Suprapubic skin (tissue), 4 donors: ENCODE measurements around the gene SPIB. TPM values are rescaled to one million over a fixed set of nuclear protein-coding genes. Genes with fewer than 3 reads are reported as not detected.

ENCODE experiments used
- DNase-seq, 2 donors: peaks; one replicate each; pipeline ENCODE4 v3.0.0-alpha.2; 2019; ENCODE audit warnings: low spot score in 2 of 2
- H3K27ac ChIP-seq: fragments of 200-600 bp; sonication (generic); one replicate; pipeline ENCODE4 v1.5.1; 2019
- H3K27me3 ChIP-seq: fragments of 200-600 bp; sonication (generic); one replicate; pipeline ENCODE4 v1.5.1; 2019
- H3K36me3 ChIP-seq: fragments of 200-600 bp; sonication (generic); one replicate; pipeline ENCODE4 v1.5.1; 2019
- H3K4me1 ChIP-seq: fragments of 200-600 bp; sonication (generic); one replicate; pipeline ENCODE4 v1.5.1; 2019
- H3K4me3 ChIP-seq: fragments of 200-600 bp; sonication (generic); one replicate; pipeline ENCODE4 v1.5.1; 2019; ENCODE audit warnings: mild to moderate bottlenecking
- H3K9me3 ChIP-seq: fragments of 200-600 bp; sonication (generic); one replicate; pipeline ENCODE4 v1.5.1; 2019
- EP300 ChIP-seq: sonication (generic); formaldehyde crosslinking; IDR thresholded peaks from one replicate; pipeline ENCODE4 v1.6.1; 2017; ENCODE audit warnings: antibody characterized with exemption
- POLR2A ChIP-seq, 2 donors: fragments of 450-650 bp; IDR thresholded peaks; one replicate each; pipeline ENCODE4 v1.6.1; 2017; ENCODE audit warnings: antibody characterized with exemption in 2 of 2, mild to moderate bottlenecking in 2 of 2, moderate library complexity in 2 of 2
- POLR2AphosphoS5 ChIP-seq, 3 donors: sonication (generic); formaldehyde crosslinking; IDR thresholded peaks; one replicate each; pipeline ENCODE4 v1.6.1; 2017; ENCODE audit warnings: antibody characterized with exemption in 3 of 3
- WGBS: methylation state at CpG from one replicate; pipeline ENCODE4 v1.1.5; 2018; 5-methylcytosine and 5-hydroxymethylcytosine counted together
- total RNA-seq, 4 donors: library from RNA; depleted of rRNA; stranded (reverse); fragments of >200 nt; gene quantifications; one replicate each; pipeline ENCODE4 v1.1.0, GENCODE V29; 2016
- TF ChIP-seq, protein P1 (sequence below), 2 donors: fragments of 200-600 bp in 1 of 2; fragments of 450-650 bp in 1 of 2; sonication (generic) in 1 of 2; IDR thresholded peaks; one replicate each; pipeline ENCODE4 v1.5.1; 2016 to 2019; ENCODE audit warnings: antibody characterized with exemption in 2 of 2, mild to moderate bottlenecking in 1 of 2, moderate library complexity in 1 of 2

The SPIB gene
- total RNA-seq, 4 donors from 2014 or later: not detected

DNA sequence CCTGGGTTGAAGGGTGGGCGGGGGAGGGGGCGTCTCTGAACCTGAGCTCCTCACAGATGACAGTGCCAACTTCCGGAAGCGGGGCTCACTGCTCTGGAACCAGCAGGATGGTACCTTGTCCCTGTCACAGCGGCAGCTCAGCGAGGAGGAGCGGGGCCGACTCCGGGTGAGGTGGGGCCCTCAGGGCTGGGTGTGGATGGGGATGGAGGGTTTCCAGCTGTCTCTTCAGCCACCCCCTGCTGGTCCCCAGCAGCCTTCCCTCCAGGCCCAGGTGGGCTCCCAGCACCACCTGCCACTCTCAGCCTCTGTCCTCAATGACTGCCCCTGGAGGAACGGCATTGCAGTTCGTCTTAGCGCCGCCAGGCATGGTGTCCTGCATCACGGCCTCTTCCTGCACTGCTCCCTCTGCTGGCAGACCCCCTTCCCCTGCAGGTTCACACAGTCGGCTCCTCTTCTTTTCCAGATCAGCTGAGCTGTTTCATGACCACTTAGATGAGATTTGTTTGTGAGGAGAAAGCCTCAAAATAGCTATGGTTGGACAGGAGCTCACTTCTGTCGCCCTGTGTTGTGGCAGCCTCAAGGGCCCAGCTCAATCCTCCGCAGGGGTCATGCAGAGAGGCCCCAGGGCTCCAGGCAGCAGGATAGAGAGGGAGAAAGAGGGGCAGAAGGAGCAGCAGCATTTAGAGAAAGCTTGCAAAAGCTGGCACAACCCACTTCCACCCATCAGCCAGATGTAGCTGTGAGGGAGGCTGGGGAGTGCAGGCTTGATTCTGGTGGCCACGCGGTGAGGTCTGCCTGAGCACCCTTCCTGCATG is 60.4 kb downstream of the SPIB start:
- H3K36me3 ChIP-seq: peaks cover 47% of the 10 kb centered on the region
- 78% methylated on average over 19 of the region's 19 CpGs for WGBS
- DNase-seq: no peak
- H3K4me1 ChIP-seq: peaks cover 13% of the 10 kb centered on the region
- H3K9me3 ChIP-seq: no peaks in the 10 kb centered on the region
- H3K27me3 ChIP-seq: no peaks in the 10 kb centered on the region
- H3K27ac ChIP-seq: no peak overlapping the region
- H3K4me3 ChIP-seq: no peak overlapping the region
- no peak for TF ChIP-seq POLR2A (IDR thresholded peaks at IDR 0.05)
- TF ChIP-seq, protein P1, sequence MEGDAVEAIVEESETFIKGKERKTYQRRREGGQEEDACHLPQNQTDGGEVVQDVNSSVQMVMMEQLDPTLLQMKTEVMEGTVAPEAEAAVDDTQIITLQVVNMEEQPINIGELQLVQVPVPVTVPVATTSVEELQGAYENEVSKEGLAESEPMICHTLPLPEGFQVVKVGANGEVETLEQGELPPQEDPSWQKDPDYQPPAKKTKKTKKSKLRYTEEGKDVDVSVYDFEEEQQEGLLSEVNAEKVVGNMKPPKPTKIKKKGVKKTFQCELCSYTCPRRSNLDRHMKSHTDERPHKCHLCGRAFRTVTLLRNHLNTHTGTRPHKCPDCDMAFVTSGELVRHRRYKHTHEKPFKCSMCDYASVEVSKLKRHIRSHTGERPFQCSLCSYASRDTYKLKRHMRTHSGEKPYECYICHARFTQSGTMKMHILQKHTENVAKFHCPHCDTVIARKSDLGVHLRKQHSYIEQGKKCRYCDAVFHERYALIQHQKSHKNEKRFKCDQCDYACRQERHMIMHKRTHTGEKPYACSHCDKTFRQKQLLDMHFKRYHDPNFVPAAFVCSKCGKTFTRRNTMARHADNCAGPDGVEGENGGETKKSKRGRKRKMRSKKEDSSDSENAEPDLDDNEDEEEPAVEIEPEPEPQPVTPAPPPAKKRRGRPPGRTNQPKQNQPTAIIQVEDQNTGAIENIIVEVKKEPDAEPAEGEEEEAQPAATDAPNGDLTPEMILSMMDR (IDR thresholded peaks at IDR 0.05): no peak
- no peak for TF ChIP-seq EP300
- TF ChIP-seq POLR2AphosphoS5 (IDR thresholded peaks at IDR 0.05): no peak

DNA sequence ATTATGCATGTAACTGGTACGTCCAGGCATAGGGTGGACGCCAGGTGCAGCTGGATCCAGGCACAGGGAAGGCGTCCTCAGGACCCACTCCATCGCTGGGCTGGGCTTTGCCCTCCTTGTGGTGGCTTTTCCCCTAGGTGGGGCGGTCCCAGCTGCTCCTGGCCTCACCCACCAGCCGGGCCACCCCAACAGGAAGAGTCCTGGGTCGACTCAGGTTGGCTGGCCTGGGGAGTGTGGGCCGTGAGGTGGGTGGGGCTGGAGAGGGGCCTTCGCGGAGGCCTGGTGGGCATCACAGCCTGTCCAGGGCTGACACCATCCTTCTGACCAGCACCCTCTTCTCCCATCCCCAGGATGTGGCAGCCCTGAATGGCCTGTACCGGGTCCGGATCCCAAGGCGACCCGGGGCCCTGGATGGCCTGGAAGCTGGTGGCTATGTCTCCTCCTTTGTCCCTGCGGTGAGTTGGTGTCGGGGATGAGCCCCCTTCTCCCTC is 61.1 kb downstream of the SPIB start:
- Histone ChIP-seq H3K27ac (no peak overlapping the region), H3K9me3 (no peaks in the 10 kb centered on the region), H3K4me3 (no peak overlapping the region), H3K4me1 (peaks cover 13% of the 10 kb centered on the region), H3K27me3 (no peaks in the 10 kb centered on the region), H3K36me3 (peaks cover 47% of the 10 kb centered on the region)
- DNase-seq: no peak
- TF ChIP-seq POLR2AphosphoS5 (IDR thresholded peaks at IDR 0.05): no peak
- TF ChIP-seq POLR2A (IDR thresholded peaks at IDR 0.05): no peak
- TF ChIP-seq, protein P1 (IDR thresholded peaks at IDR 0.05): no peak
- TF ChIP-seq EP300: no peak
- WGBS: 87% methylated on average over 6 of the region's 16 CpGs

DNA sequence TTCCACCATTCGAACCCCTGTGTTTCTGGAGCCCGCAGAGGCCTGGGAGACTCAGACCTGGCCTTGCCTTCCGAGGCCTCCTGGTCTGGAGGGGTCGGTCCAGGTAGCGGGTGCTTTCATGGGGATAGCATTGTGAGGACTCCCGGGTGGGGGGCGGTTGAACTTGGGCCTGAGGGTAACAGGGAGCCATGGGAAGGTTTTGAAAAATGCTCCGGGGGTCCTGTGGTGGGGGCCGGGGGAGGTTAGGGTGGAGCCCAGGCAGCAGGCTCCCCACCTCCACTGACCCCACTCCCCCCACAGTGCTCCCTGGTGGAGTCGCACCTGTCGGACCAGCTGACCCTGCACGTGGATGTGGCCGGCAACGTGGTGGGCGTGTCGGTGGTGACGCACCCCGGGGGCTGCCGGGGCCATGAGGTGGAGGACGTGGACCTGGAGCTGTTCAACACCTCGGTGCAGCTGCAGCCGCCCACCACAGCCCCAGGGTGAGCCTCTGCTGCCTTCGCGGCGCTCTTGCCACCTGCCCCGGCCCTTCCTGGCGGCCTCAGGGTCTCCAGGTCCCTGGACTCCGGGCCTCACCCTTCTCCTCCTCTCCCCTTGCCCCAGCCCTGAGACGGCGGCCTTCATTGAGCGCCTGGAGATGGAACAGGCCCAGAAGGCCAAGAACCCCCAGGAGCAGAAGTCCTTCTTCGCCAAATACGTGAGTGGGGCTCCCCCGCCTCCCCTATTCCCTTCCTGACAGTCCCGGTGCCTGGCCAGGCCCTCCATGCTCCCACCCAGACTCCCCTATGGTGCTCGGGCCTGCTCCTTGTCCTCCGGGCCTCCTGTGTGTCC is 61.8 kb downstream of the SPIB start:
- Histone ChIP-seq H3K36me3 (peaks cover 47% of the 10 kb centered on the region), H3K27ac (no peak overlapping the region), H3K27me3 (no peaks in the 10 kb centered on the region), H3K4me1 (peaks cover 13% of the 10 kb centered on the region), H3K4me3 (no peak overlapping the region), H3K9me3 (no peaks in the 10 kb centered on the region)
- no peak for DNase-seq
- no peak for TF ChIP-seq POLR2A (IDR thresholded peaks at IDR 0.05)
- no peak for TF ChIP-seq EP300
- TF ChIP-seq, protein P1 (IDR thresholded peaks at IDR 0.05): no peak
- 93% methylated on average over 21 of the region's 37 CpGs for WGBS

Other genes with a start within 250 kb of the SPIB start
- gene MYH14, start 215.3 kb upstream of the SPIB start, total RNA-seq: 100 to 1,000 TPM in 3 of 4 donors, 10 to 100 TPM in 1; 84.8 to 116 (median 104) TPM
- gene KCNC3, start 89.6 kb upstream of the SPIB start, total RNA-seq: 1 to 10 TPM; 1.5 to 3.1 (median 1.7) TPM
- 1 to 10 TPM in 3 of 4 donors, not detected in 1; 1.7 to 3.7 (median 3.5) TPM for gene NAPSA, start 53.3 kb upstream of the SPIB start, total RNA-seq
- gene NR1H2, start 42.5 kb upstream of the SPIB start, total RNA-seq: 10 to 100 TPM; 80.6 to 94.7 (median 88.9) TPM
- gene POLD1, start 34.6 kb upstream of the SPIB start, total RNA-seq: 10 to 100 TPM; 17.2 to 26.9 (median 21.5) TPM
- under 1 TPM in 1 of 4 donors, not detected in 3; 0.29 TPM for gene MYBPC2, start 14.0 kb downstream of the SPIB start, total RNA-seq
- gene EMC10, start 57.6 kb downstream of the SPIB start, total RNA-seq: 10 to 100 TPM; 34.9 to 77.2 (median 71.1) TPM
- 1 to 10 TPM in 3 of 4 donors, not detected in 1; 3.9 to 5.0 (median 4.2) TPM for gene GARIN5A, start 57.9 kb downstream of the SPIB start, total RNA-seq
- gene JOSD2, start 92.3 kb downstream of the SPIB start, total RNA-seq: 10 to 100 TPM in 3 of 4 donors, 1 to 10 TPM in 1; 9.3 to 31.7 (median 28.7) TPM
- not detected for gene ASPDH, start 95.0 kb downstream of the SPIB start, total RNA-seq
- gene LRRC4B, start 149.5 kb downstream of the SPIB start, total RNA-seq: 1 to 10 TPM in 2 of 4 donors, under 1 TPM in 2; 0.24 to 1.0 (median 0.81) TPM
- 1 to 10 TPM in 1 of 4 donors, under 1 TPM in 2, not detected in 1; 0.23 to 1.8 (median 0.30) TPM for gene SYT3, start 220.9 kb downstream of the SPIB start, total RNA-seq
- gene C19orf81, start 230.5 kb downstream of the SPIB start, total RNA-seq: 10 to 100 TPM in 1 of 4 donors, not detected in 3; 19.8 TPM